AG04450 (cell line): ENCODE measurements around the gene MOCS3. TPM values are rescaled to one million over a fixed set of nuclear protein-coding genes. Genes with fewer than 3 reads are reported as not detected.

Experiments
- CTCF ChIA-PET: fragments of 300-600, 350-600 bp; formaldehyde crosslinking; extraction: SDS; loops from one replicate; lab custom pipeline; 2022; ENCODE audit warnings: antibody characterized with exemption, inconsistent platforms; lab: Charles Lee
- POLR2A ChIA-PET: fragments of 350-600 bp; formaldehyde crosslinking; extraction: SDS; loops from one replicate; lab custom pipeline; 2021; ENCODE audit warnings: antibody characterized with exemption, inconsistent platforms; lab: Yijun Ruan, JAX
- DNase-seq: peaks from one replicate; pipeline ENCODE4 v3.0.0-alpha.2; 2011; ENCODE audit warnings: low read depth, low spot score
- H3K27ac ChIP-seq: one replicate; pipeline ENCODE4 v1.5.1; 2012; ENCODE audit warnings: low read depth, low read length, control low read depth
- H3K27me3 ChIP-seq: one replicate; pipeline ENCODE4 v1.6.0; 2012; ENCODE audit warnings: low read length; ENCODE audit not compliant: control insufficient read depth, insufficient read depth
- H3K4me3 ChIP-seq: 2 replicates; pipeline ENCODE4 v1.5.1; 2011; ENCODE audit warnings: mild to moderate bottlenecking, low read depth, low read length, control low read depth
- H3K9me3 ChIP-seq: 2 replicates; pipeline ENCODE4 v1.5.1; 2012; ENCODE audit warnings: low read length; ENCODE audit not compliant: control insufficient read depth, insufficient read depth
- polyA plus RNA-seq: library from polyadenylated mRNA; depleted of rRNA; stranded (reverse); fragments of >200 nt; gene quantifications from 2 replicates; pipeline ENCODE4 v1.2.3, GENCODE V29; 2011
- TF ChIP-seq, protein P1 (sequence below): IDR thresholded peaks from 2 replicates; pipeline ENCODE4 v1.5.1; 2011; ENCODE audit warnings: low read depth, low read length, control low read depth, inconsistent platforms

The MOCS3 gene
- polyA plus RNA-seq, 1 experiment = 3.8 TPM

DNA sequence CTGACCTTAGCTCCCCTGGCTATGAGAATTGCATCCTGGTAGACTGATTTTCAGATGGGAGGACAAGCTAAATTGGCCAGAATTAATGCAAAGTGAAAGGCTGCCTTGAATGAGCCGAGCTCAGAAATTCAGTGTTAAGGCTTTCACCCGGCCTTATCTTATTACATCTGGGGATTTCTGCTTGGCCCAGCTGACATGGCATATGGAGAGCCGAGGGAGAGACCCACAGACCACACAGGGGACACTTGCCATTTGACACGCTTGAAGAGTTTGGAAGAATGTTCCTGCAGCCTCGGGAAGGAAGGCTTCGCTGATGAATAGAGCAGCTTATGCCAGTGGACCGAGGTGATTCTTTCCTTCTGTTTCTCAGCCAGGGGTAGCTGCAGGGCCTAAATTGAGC, 9.0 kb downstream of the MOCS3 start:
- ChIA-PET CTCF (interaction anchor here (0.9 kb wide), 2 partner anchors 14 to 173 kb away, joined by 3 to 5 read pairs; partner anchors contain the start of gene BCAS4), POLR2A (interaction anchor here (0.5 to 1.0 kb wide), 3 partner anchors 9 to 12 kb away, joined by 3 to 6 read pairs (median 3); partner anchors contain the start of genes DPM1 and MOCS3)
- Histone ChIP-seq H3K27me3 (peaks cover 5% of the 10 kb centered on the region), H3K4me3 (no peak overlapping the region), H3K9me3 (no peaks in the 10 kb centered on the region), H3K27ac (no peak overlapping the region)
- DNase-seq = no peak
- TF ChIP-seq, protein P1, sequence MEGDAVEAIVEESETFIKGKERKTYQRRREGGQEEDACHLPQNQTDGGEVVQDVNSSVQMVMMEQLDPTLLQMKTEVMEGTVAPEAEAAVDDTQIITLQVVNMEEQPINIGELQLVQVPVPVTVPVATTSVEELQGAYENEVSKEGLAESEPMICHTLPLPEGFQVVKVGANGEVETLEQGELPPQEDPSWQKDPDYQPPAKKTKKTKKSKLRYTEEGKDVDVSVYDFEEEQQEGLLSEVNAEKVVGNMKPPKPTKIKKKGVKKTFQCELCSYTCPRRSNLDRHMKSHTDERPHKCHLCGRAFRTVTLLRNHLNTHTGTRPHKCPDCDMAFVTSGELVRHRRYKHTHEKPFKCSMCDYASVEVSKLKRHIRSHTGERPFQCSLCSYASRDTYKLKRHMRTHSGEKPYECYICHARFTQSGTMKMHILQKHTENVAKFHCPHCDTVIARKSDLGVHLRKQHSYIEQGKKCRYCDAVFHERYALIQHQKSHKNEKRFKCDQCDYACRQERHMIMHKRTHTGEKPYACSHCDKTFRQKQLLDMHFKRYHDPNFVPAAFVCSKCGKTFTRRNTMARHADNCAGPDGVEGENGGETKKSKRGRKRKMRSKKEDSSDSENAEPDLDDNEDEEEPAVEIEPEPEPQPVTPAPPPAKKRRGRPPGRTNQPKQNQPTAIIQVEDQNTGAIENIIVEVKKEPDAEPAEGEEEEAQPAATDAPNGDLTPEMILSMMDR = no peak

DNA sequence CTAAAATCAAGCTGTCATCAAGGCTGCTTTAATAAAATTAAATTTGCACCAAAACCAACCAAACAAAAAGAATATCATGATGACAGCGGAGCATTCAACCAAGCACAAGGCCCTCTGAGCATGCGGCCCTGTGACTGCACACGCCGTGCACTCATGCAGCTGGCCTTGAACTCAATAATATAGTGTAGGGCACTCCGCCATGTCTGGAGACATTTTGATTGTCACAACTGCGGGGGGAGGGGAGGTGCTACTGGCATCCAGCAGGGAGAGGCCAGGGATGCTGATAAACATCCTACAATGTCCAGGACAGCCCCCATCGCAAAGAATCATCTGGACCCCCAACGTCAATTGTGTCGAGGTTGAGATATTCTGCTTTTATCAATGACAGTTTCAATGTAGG, 9.7 kb downstream of the MOCS3 start:
- ChIA-PET POLR2A (interaction anchor here (1.0 kb wide), 1 partner anchor 10 kb away, joined by 6 read pairs; the partner anchor contains the start of gene DPM1), CTCF (no interaction called here)
- H3K27ac ChIP-seq = no peak overlapping the region
- no peaks in the 10 kb centered on the region for H3K9me3 ChIP-seq
- TF ChIP-seq, protein P1 = no peak
- peaks cover 5% of the 10 kb centered on the region for H3K27me3 ChIP-seq
- DNase-seq = no peak
- H3K4me3 ChIP-seq = no peak overlapping the region

DNA sequence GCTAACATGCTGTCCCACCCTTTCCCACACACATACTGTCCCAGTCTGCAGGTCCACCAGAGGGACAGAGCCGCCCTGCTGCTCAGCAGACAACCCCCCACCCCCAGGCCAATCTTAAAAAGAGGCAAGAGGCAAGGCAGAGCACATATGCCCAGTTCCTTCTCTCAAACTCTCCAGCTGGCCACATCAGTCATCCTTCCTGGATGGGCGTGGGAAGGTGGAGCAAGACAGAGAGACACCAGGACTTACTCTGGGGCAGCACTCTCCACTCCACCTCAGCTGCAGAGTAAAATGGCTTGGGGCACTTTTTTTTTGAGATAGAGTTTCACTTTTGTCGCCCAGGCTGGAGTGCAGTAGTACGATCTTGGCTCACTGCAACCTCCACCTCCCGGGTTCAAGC, 10.8 kb downstream of the MOCS3 start:
- DNase-seq = no peak
- POLR2A ChIA-PET = interaction anchor here (0.6 kb wide), 1 partner anchor 381 kb away, joined by 4 read pairs; no protein-coding TSS in a partner anchor

DNA sequence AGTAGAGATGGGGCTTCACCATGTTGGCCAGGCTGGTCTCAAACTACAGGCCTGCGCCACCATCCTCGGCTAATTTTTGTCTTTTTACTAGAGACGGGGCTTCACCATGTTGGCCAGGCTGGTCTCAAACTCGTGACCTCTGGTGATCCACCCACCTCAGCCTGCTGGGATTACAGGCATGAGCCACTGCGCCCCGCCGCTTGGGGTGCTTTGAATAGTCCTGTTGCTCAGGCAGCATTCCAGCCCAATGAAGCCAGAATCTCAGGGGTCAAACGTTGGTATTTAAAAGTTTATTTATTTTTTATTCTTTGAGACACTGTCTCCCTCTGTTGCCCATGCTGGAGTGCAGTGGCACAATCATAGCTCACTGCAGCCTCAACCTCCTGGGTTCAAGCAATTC, 11.3 kb downstream of the MOCS3 start:
- POLR2A ChIA-PET = no interaction called here
- H3K9me3 ChIP-seq = no peaks in the 10 kb centered on the region
- TF ChIP-seq, protein P1 = no peak
- peaks cover 5% of the 10 kb centered on the region for H3K27me3 ChIP-seq
- no peak for DNase-seq
- CTCF ChIA-PET = interaction anchor here (3.4 kb wide), 1 partner anchor 12 kb away, joined by 13 read pairs; no protein-coding TSS in a partner anchor
- no peak overlapping the region for H3K27ac ChIP-seq
- no peak overlapping the region for H3K4me3 ChIP-seq

More for the DNA sequence above, 10.8 kb downstream of the MOCS3 start:
- no peak overlapping the region for H3K27ac ChIP-seq
- TF ChIP-seq, protein P1 = no peak
- H3K4me3 ChIP-seq = no peak overlapping the region
- H3K27me3 ChIP-seq = peaks cover 5% of the 10 kb centered on the region
- H3K9me3 ChIP-seq = no peaks in the 10 kb centered on the region
- CTCF ChIA-PET = interaction anchor here (3.4 kb wide), 1 partner anchor 12 kb away, joined by 13 read pairs; no protein-coding TSS in a partner anchor

DNA sequence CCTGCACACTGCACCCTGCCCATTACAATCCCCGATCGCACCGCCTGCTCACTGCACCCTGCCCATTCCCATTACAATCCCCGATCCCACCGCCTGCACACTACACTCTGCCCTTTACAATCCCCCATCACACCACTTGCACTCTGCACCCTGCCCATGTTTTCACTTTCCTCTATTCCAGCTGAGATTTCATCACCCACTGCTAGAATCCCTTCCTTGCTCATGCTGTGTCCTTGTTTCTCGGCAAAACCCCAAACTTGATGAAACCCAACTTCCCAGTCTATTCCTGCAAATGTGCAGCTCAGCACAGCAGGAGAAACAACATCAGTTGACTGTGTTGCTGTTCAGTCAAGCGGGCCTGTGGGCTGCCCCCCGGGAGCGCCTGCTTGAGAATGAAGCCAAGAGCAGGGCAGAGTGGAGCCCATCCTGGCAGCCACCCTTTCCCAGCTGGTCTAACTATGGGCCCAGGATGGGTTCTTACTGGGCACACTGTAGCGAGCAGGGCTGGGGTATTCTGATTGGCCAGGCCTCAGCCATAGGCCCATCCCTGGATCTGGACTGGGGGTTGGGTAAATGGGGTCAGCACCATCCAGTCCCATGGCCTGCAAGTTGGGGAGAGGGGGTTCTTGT, 17.2 kb downstream of the MOCS3 start:
- ChIA-PET CTCF (interaction anchor here (1.2 kb wide), 1 partner anchor 183 kb away, joined by 5 read pairs; no protein-coding TSS in a partner anchor), POLR2A (no interaction called here)
- peaks cover 6% of the 10 kb centered on the region for H3K9me3 ChIP-seq

More for the DNA sequence above, 17.2 kb downstream of the MOCS3 start:
- H3K27ac ChIP-seq = no peak overlapping the region
- DNase-seq = no peak
- H3K27me3 ChIP-seq = no peaks in the 10 kb centered on the region
- no peak overlapping the region for H3K4me3 ChIP-seq
- TF ChIP-seq, protein P1 = no peak
